ENCODE measurements around the gene DNAJC1.

DNAJC1 gene

DNA sequence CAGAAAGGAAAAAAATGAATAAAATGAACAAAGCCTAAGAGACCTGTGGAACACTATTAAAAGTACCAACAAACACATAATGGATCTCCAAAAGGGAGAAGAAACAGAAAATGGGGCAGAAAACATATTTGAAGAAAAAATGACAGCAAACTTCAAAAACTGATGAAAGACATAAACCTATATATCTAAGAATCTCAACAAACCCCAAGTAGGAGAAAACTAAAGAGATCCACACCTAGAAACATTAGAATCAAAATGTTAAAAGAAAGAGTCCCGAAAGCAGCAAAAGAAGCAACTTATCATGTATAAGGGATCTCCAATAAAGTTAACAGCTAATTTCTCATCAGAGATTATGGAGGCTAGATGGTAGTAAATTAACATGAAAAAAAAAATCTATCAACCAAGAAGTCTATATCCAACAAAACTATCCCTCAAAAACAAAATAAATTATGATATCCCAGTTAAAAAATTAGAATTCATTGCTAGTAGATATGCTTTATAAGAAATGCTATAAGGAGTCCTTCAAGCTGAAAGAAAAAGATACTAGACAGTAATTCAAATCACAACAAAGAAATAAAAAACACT lies 68.0 kb downstream of the DNAJC1 start:
- FAIRE-seq (no peak), DNase-seq (ENCODE audit: insufficient read length, low spot score) (no peak)
- TF ChIP-seq, protein P1, sequence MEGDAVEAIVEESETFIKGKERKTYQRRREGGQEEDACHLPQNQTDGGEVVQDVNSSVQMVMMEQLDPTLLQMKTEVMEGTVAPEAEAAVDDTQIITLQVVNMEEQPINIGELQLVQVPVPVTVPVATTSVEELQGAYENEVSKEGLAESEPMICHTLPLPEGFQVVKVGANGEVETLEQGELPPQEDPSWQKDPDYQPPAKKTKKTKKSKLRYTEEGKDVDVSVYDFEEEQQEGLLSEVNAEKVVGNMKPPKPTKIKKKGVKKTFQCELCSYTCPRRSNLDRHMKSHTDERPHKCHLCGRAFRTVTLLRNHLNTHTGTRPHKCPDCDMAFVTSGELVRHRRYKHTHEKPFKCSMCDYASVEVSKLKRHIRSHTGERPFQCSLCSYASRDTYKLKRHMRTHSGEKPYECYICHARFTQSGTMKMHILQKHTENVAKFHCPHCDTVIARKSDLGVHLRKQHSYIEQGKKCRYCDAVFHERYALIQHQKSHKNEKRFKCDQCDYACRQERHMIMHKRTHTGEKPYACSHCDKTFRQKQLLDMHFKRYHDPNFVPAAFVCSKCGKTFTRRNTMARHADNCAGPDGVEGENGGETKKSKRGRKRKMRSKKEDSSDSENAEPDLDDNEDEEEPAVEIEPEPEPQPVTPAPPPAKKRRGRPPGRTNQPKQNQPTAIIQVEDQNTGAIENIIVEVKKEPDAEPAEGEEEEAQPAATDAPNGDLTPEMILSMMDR (IDR thresholded peaks at IDR 0.05; ENCODE audit: insufficient read depth, missing control alignments): no peak

DNA sequence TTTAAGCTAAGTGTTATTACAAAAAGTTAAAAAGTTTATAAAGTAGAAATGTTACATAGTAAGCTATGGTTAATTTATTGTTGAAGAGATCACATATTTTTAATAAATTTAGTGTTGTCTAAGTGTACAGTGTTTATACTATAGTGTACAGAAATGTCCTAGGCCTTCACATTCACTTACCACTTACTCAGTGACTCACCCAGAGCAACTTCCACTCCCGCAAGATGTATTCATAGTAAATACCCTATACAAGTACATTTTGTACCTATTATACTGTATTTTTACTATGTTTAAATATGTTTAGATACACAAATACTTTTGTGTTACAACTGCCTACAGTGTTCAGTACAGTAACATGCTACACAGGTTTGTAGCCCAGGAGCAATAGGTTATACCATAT lies 69.2 kb downstream of the DNAJC1 start:
- TF ChIP-seq, protein P1 (IDR thresholded peaks at IDR 0.05; ENCODE audit: insufficient read depth, missing control alignments): no peak
- DNase-seq (ENCODE audit: insufficient read length, low spot score) (no peak), FAIRE-seq (no peak)

DNA sequence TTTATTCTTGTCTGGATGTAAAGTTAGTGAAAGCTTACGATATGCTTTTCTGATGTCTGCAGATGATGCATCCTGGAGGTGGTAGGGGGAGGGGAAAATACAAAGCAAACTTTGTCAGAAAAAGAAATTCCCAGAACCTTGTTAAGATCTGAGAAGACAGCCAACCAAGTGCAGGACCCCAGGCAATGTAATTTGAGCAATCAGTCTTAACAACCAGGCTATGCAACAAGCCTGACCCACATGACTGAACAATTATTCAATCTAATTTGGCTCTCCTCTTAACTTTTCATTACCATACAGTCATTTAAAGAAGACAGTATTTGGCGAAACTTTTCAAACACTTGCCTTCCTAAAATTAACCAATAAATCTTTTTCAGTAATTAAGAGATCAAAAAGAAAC lies 74.5 kb downstream of the DNAJC1 start:
- TF ChIP-seq, protein P1 (IDR thresholded peaks at IDR 0.05; ENCODE audit: insufficient read depth, missing control alignments): no peak
- FAIRE-seq: no peak

DNA sequence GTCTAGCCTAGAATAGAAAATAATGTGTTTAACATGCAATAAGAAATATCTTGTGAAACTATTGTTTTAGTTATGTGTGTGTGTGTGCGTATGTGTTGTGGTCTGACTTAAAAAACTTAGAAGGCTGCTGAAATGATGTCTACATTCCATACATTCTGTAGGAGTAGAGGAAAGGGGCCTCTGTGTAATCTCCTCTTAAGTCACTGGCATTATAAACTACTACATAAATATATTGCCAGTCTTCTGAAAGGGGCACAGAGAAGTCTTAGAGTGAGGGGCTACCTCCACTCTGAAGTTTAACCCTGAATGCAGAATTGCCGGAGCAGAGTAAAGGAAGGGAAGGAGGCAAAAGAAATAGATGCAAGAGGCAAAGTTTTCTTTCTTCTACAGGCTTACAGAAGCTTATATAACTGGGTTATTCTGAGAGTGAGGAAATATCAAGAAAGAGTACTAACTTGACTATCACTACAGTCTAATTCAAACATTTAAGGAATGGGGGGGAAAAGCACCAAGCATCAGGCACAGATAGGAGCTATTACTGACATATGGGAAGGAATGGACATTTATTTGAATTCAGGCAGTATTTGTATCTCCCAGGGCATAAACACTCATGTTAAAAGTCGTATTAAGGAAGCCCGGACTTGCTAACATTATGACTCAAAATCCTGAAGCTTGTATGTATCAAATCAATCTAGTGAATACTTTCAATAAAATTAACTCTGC lies 75.7 kb downstream of the DNAJC1 start:
- DNase-seq (ENCODE audit: insufficient read length, low spot score): no peak
- FAIRE-seq: no peak
- TF ChIP-seq, protein P1 (IDR thresholded peaks at IDR 0.05; ENCODE audit: insufficient read depth, missing control alignments): no peak

More for the DNA sequence above, 74.5 kb downstream of the DNAJC1 start:
- no peak for DNase-seq (ENCODE audit: insufficient read length, low spot score)

DNA sequence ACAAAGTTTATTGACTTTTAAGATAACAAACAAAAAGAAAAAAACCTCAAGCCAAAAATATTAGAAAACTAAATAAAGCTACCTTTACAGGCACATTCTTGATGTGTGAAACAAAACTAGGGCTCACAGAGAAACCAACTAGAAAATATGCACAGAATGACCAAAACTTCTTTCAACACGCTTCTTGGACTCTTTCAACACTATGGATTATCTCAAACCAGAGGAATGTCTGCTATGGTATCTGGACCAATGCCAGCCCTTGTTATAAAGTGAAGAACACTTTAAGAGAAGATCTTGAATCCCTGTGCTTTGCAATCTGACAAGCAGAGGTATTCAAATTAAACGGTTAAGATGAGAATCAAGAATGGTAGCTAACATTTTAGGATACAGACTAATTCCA lies 76.6 kb downstream of the DNAJC1 start:
- TF ChIP-seq, protein P1 (IDR thresholded peaks at IDR 0.05; ENCODE audit: insufficient read depth, missing control alignments): no peak
- FAIRE-seq (no peak), DNase-seq (ENCODE audit: insufficient read length, low spot score) (no peak)

DNA sequence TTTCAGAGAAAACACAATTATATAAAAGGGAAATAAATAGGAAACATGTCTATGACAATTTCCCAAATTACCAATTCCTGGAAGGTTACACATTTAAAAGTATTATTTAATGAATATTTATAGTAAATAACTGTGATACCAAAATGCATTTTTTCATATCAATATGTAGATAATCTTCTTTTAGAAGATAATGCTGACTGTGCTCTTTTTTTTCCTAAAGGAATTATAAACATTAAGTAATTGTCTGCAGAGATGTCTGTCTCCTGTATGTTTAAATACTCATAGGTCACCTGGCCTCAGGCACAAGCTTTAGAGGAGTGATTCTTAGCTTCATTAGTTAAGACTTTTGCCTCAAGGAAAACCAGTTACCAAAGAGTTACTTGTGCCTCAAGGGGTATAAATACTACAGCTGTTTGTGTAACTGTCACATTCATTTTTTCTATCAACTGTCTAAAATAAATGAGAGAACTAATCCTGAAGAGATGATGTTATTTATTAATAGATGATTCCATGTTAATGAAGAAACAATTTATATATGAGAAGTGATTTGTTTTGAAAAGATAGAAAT lies 77.1 kb downstream of the DNAJC1 start:
- DNase-seq (ENCODE audit: insufficient read length, low spot score): no peak
- no peak for FAIRE-seq
- TF ChIP-seq, protein P1 (IDR thresholded peaks at IDR 0.05; ENCODE audit: insufficient read depth, missing control alignments): no peak

DNA sequence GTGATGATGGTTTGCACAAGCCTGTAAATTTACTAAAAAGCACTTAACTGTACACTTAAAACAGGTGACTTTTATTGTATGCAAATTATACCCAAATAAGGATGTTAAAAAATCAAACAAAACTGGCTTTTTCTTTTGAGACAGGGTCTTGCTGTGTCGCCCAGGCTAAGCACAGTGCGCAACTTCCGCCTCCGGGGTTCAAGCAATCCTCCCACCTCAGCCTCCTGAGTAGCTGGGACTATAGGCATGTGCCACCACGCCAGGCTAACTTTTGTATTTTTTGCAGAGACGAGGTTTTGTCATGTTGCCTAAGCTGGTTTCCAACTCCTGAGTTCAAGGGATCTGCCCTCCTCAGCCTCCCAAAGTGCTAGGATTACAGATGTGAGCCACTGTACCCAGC lies 77.7 kb downstream of the DNAJC1 start:
- DNase-seq (ENCODE audit: insufficient read length, low spot score): no peak
- no peak for FAIRE-seq

More for the DNA sequence above, 77.7 kb downstream of the DNAJC1 start:
- TF ChIP-seq, protein P1 (IDR thresholded peaks at IDR 0.05; ENCODE audit: insufficient read depth, missing control alignments): no peak

Data from D721Med (cell line).